RKO (cell line): ENCODE results near the gene HOXD3.

ENCODE experiments used
- DNase-seq: peaks from one replicate; pipeline ENCODE4 v3.0.0-alpha.2; 2016; ENCODE audit warnings: low spot score

The HOXD3 gene

DNA sequence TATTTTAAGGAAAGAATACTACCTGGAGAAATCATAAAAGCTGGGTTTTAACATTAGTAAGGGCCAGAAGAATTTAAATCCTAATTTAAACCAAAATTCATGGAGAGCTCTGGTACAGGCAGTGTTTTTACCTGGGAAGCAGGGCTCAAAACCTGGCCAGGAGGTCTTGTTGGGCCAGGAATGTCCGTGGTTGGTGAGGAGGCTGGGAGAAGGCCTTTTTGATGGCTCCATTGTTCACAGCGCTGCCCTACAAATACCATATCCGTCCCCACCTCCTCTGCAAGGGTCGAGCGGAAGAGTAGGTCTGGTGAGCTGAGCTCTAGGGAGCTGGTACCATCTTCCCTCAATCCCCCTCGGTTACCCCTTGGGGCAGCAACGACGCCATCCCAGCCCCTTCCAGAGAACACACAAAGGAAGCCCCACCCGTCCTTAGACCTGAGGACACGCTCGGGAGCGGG, 20.5 kb downstream of the HOXD3 start:
- DNase-seq: peak; percentile 39

DNA sequence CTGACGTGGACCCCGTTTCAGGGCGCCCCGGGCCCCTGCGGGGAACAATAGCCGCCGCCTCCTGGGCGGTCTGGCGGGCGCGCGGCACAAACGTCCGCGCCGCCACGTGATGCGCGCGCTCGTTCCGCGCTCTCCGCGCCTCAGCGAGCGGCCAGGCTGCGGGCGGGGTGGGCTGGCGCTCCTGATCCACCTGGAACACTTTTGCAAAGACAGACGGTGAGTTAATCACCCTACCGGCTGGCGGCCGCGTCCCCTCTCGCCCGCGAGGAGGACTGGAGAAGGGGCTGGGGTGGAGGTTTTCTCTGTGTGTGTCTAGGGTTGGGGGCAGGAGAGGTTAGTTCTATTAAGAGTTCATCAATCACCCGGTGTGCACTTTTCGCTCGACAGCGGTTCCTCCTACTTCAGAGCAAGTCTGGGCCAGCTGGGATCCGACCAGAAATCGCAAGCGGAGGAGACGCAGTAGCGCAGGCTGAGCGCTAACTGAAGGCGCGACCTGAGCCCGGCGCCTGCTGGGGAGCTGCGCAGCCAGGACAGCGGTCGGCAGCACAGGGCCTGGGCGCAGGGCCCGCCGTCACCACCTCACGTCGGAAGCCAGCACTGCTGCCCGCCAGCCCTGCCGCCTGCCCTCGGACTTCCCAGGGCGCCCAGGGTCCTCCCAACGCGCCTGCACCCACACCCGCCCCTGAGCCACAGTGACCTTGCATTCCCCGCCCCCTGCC, 21.1 kb downstream of the HOXD3 start:
- DNase-seq: peak; percentile 43

- DNase-seq: no peak
Observed at GRCh38 chr2:176178757-176179295, 21.7 kb downstream of the HOXD3 start.

DNA sequence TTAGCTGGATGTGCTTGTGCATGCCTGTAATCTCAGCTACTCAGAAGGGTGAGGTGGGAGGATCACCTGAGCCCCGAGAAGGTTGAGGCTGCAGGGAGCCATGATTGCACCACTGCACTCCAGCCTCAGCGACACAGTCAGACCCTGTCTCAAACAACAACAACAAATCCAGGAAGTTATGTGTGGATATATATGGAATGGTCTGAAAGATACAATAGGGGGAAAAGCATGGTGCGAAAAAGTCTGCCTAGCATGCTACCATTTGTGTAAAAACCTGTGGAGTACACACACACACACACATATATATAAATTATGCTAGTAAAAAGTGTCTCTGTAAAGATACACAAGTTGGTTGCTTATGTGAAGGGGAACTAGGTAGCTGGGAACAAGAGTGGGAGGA, 24.4 kb downstream of the HOXD3 start:
- DNase-seq: no peak

DNA sequence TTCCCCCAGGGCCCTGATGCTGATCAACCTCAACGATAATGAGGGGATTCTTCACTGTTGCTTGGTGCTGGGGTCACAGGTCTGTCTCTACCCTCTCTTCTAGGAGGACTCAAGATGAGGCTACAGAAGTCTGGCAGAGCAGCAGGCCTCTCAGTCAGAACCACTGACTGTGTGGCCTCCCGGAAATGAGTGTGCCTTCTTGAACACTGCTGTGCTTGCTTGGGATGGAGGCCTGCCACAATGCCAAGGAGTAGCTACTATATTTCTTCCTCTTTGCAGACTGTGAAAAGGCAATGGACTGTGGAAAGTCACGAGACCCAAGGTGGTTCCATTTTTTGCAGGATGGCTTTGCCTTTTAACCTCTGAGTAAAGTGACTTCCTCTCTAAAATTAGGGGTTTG, 25.6 kb downstream of the HOXD3 start:
- DNase-seq: no peak

DNA sequence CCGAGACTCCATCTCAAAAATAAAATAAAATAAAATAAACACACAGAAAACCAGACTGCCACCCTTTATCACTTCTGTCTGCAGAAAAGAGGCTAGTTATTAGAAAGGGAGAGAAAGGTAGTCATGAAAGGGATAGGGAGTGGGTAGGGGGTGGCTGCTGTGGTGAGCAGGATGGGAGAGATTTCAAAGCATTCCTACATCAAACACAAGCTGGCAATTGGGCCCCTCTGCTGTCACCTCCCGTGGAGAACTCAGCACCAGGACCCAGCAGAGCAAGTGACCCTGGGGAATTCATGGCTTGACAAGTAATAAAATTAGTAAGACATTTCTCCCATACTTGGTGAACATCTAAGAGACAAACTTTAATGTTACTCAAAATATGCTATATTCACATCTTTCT, 27.6 kb downstream of the HOXD3 start:
- no peak for DNase-seq

DNA sequence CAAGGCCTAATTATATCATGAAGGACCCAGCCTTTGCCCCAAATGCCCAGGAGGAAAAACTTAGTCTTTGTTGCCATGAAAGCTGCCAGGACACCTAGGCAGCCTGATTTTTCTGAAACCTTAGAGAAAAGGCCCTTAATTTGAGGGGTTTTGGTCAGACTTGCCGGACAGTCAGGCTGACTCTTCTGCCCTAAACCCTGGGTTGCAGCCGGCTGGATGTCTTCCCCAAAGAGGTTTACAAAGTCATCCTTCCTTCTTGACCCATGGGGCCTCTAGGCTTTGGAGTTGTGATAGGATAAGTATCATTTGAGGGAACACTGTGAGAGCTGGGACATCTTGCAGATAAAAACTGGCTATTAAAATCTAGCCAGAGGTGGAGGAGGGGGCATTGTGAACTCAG, 28.9 kb downstream of the HOXD3 start:
- DNase-seq: no peak

DNA sequence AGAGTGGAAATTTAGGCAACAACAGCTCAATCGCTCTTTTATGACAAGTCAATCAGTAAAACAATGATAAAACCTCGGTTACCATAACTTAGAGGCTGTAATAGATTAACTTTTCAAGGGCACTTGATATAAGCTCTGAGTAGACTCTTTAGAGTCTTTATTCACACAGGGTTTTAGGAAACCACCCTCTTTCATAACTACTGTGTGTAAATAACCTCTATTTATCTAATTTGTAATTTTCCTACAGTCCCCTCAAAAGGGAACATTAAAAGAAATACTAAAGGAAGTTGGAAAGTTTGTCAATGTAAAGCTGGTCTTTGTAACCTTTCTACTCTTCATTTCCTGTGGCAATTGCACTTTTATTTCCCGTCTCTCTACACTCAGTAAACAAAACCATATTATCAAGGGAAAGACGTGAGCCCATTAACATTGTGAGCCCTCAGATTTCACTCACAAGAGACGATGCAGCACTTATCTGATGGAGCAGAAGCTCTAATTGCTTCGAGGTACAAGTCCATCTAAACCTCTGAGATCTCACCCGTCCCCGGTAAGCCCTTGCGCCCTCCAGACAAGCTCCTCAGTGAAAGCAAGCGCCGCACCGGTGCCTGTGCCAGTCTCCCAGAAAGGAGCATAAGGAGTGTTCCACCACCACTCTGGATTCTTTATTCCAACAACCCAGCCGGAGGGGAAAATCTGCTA, 30.2 kb downstream of the HOXD3 start:
- DNase-seq: peak; percentile 12

- DNase-seq: peak; percentile 56
Observed at GRCh38 chr2:176187899-176188773, 31.0 kb downstream of the HOXD3 start, which contains the start of gene HOXD1. TSS of gene HOXD1 (plus strand) at chr2:176188668. CDS start at chr2:176188802, 134 bp downstream.

DNA sequence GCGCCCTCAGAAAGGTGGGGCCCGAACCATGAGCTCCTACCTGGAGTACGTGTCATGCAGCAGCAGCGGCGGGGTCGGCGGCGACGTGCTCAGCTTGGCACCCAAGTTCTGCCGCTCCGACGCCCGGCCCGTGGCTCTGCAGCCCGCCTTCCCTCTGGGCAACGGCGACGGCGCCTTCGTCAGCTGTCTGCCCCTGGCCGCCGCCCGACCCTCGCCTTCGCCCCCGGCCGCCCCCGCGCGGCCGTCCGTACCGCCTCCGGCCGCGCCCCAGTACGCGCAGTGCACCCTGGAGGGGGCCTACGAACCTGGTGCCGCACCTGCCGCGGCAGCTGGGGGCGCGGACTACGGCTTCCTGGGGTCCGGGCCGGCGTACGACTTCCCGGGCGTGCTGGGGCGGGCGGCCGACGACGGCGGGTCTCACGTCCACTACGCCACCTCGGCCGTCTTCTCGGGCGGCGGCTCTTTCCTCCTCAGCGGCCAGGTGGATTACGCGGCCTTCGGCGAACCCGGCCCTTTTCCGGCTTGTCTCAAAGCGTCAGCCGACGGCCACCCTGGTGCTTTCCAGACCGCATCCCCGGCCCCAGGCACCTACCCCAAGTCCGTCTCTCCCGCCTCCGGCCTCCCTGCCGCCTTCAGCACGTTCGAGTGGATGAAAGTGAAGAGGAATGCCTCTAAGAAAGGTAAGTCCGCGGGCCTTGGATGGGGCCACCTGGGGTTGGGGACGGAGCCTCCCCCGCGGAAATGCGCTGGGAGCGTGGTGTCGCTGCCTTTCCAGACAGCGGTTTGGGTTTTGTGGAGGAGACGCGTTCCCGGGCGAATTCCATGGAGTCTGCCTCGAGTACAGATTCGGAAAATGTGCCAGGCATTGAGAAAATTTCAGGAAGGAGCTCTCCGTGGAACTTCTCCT, 31.9 kb downstream of the HOXD3 start:
- DNase-seq: no peak

DNA sequence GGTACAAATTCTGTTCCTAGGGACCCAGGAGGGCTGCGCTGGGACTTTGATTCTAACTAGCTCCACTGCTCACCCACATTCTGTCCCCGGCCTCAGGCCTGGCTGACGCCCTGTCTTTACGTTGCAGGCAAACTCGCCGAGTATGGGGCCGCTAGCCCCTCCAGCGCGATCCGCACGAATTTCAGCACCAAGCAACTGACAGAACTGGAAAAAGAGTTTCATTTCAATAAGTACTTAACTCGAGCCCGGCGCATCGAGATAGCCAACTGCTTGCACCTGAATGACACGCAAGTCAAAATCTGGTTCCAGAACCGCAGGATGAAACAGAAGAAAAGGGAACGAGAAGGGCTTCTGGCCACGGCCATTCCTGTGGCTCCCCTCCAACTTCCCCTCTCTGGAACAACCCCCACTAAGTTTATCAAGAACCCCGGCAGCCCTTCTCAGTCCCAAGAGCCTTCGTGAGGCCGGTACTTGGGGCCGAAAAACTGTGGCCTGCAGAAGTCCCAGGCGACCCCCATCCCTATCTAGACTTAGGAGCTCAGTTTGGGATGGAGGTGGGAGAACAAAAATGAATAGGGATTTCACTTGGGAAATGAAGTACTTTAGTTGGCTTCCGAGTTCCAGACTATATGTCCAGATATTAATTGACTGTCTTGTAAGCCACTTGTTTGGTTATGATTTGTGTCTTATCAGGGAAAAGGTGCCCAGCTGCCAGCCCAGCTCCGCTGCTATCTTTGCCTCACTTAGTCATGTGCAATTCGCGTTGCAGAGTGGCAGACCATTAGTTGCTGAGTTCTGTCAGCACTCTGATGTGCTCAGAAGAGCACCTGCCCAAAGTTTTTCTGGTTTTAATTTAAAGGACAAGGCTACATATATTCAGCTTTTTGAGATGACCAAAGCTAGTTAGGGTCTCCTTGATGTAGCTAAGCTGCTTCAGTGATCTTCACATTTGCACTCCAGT, 32.9 kb downstream of the HOXD3 start:
- no peak for DNase-seq

DNA sequence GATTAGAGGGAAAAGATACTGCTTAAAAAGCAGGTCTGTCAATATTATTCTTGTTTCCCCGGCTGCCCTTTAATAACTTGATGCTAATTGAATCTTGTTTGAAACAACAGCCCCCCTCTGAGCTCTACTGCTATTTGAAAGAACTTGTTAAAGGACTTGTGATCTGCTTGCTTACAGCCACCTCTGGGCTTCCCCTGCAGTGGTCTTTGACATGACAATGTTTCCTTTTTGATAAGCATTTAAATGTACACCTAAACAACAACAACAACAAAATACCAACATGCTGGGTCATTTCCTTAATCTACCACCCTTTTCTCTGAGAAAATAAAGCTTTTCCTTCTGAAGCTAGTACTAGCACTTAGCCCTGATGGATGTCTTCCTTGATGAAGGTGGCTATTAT, 35.2 kb downstream of the HOXD3 start:
- DNase-seq: no peak

DNA sequence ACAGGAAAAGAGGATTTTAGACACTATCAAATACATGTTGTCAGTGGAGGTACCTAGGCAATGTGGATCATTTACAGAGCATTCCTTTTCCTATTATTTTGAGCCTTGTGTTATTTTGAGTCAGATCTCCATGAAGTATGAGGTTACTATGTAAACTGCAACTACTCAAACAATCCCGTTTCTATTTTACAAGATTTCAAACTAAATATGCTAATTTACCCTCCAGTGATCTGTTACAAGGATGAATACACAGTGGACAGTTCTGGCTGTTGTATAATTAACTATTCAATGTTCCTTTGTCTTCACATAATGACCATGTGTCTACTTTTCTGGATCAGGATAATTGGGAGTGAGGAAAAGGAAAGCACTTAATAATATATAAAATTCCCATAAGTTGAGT, 35.9 kb downstream of the HOXD3 start:
- DNase-seq: no peak

- DNase-seq: no peak
Observed at GRCh38 chr2:176199902-176200301, 42.8 kb downstream of the HOXD3 start.

GRCh38 chr2:176200971-176201370, 43.9 kb downstream of the HOXD3 start:
- no peak for DNase-seq

GRCh38 chr2:176202491-176202890, 45.4 kb downstream of the HOXD3 start:
- no peak for DNase-seq

- no peak for DNase-seq
Observed at GRCh38 chr2:176205126-176205525, 48.0 kb downstream of the HOXD3 start.

DNA sequence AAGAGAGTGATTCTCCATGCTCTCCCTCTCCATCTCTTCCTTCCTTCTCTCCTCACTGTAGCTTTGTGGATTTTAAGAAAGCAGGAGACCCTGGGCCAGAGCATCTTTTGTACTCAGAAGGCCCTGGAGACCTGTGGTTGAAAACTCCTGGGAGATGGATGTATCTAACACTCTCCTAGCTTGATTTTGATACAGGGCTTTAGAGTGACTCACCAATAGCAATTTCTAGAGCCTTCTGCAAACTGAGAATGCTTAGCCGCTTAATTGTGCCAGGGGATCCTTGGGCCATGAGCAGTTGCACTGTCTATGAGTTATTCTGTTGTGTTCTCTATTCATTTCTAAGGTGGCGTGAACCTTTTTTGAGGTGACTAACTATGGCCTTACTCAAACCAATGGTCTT, 49.0 kb downstream of the HOXD3 start:
- DNase-seq: no peak

- DNase-seq: no peak
Observed at GRCh38 chr2:176206682-176207081, 49.6 kb downstream of the HOXD3 start.

- no peak for DNase-seq
Observed at GRCh38 chr2:176211110-176211509, 54.0 kb downstream of the HOXD3 start.
